ENCODE data around the gene RPL27A. TPM values are rescaled to one million over a fixed set of nuclear protein-coding genes. Genes with fewer than 3 reads are reported as not detected.
"Not testable (repeated sequence)": the region's sequence is repeated elsewhere in the genome, so short reads cannot be mapped to it uniquely, and the experiment has no call there.

RPL27A gene
- polyA plus RNA-seq, 3 donors: 1,605 to 4,083 (median 1,842) TPM

DNA sequence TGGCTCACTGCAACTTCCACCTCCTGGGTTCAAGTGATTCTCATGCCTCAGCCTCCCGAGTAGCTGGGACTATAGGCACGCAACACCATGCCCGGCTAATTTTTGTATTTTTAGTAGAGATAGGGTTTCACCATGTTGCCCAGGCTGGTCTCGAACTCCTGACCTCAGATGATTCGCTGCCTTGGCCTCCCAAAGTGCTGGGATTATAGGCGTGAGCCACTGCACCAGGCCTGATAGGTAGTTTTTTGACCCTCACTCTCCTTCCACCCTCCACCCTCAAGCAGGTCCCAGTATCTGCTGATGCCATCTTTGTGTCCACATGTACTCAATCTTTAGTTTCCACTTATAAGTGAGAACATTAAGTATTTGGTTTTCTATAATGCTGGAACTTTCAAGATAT is 12.5 kb upstream of the RPL27A start:
- not testable (repeated sequence) for H3K27ac ChIP-seq (ENCODE audit: low read depth, low read length)
- WGBS, 3 donors: 94 to 98% (median 95%) methylated on average over 6 of the region's 6 CpGs

DNA sequence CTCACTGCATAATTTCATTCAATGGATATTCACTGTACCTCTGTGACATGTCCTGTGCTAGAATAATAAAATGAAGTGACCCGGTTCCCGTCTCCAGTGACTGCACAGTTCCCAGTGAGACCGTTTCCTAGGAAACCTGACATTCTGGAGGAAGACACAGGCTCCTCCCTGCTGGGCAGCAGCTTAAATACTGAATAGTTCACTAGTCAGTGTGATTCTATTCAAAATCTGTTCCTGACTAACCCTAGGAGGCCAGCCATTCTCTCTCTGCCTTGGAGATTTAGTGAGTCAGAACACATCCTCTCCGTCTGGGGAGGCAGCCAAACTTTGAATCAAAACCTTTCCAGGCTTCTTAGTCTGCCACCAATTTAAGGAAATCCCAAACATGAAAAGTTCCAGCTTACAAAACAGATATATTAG is 11.4 kb upstream of the RPL27A start:
- no peak overlapping the region for H3K27ac ChIP-seq (ENCODE audit: low read depth, low read length)
- WGBS, 3 donors: 46 to 57% (median 50%) methylated on average over 4 of the region's 4 CpGs

DNA sequence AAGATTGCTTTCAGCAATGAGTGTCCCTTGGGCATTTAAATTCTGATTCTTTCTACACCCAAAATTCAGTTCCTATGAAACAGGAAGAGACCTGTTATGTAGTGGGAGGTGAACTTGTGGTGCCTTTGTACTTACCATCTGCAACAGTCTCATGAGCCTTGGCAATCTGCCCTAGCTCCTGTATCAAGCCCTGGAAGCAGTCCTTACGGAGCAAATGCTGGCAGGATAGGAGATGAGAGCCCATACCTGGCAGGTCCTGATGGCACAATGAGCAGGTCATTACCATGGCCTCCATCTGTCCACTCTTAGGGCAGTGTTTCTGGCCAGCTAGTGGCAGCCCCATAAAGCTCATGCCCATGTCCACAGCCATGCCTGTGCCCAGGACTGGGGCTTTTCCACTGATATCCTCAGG is 10.9 kb upstream of the RPL27A start:
- no peak overlapping the region for H3K27ac ChIP-seq (ENCODE audit: low read depth, low read length)
- WGBS, 3 donors: 0 to 50% (median 0%) methylated on average over 1 of the region's 1 CpG

DNA sequence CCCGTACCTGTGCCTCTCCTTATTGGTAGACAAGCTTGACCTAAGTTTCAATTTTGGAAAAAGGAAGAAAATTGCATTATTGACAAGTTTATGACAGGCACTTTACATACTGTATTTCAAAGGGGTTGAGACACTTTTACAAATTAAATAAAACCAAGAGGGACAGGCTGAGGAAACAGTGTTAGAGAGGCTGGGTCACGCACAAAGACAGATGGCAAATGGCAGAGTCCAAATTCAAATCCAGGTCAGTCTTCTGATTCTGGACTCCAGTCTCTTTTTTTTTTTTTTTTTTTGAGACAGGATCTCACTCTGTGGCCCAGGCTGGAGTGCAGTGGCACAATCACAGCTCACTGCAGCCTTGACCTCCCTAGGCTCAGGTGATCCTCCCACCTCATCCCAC is 10.2 kb upstream of the RPL27A start:
- 94 to 98% (median 96%) methylated on average over 2 of the region's 2 CpGs for WGBS, 3 donors
- H3K27ac ChIP-seq (ENCODE audit: low read depth, low read length): no peak overlapping the region

DNA sequence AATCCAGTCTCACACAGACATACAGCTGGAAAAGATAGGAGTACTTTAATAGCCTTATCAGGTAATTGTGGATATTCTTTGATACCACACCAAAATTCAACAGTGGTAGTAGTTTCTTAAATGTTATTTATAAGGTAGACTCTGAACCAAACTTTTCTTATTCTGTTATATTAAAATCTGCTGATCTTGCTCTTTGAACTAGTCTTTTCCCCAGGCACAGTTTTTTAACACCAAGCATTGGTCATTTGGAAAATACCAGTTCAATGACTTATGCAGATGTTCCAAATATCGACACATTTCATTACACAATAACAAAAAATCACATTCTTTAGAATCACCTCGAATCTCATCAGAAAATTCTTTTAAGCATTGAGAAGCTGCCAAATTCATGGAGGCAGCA is 7.7 kb upstream of the RPL27A start:
- 81 to 87% (median 83%) methylated on average over 2 of the region's 2 CpGs for WGBS, 3 donors
- no peak overlapping the region for H3K27ac ChIP-seq (ENCODE audit: low read depth, low read length)

DNA sequence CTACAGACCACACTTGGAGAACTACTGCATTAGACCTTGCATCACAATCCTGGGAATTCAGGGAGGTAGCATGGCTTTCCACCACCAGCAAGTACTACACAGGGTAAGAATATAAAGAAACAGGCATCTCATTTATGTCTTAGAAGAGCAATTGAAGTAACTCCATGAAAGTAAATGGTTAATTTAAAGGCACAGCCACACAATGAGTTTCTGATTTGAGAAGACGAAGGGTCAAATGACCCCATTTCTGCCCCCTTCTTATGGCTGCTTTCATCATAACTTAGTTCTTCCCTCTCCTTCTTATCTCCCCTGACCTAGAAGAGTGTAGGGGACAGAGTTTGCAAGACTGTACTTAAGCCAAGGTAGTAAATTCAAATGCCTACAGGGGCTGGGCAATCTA is 6.1 kb upstream of the RPL27A start:
- no peak overlapping the region for H3K27ac ChIP-seq (ENCODE audit: low read depth, low read length)
- 86 to 95% (median 91%) methylated on average over 1 of the region's 1 CpG for WGBS, 3 donors

DNA sequence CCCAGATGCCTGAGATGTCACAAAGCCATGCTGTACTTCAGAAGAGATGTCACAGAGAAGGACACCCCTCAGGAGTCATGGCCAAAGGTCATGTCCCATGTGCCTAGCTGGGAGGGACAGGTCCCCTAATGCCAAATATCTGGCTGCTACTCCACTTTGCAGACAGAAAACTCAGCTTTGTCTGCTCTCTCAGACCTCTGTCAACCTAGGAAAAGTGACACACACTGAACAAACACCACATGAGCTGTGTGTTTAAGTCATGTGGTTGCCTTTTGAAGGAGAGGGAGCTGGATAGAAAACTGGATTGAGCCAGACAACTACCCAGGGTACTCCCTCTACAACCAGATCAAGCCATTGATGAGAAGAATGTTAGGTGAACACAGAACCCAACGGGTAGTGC is 3.6 kb upstream of the RPL27A start:
- WGBS, 3 donors: 50 to 90% (median 86%) methylated on average over 1 of the region's 1 CpG
- no peak overlapping the region for H3K27ac ChIP-seq (ENCODE audit: low read depth, low read length)

DNA sequence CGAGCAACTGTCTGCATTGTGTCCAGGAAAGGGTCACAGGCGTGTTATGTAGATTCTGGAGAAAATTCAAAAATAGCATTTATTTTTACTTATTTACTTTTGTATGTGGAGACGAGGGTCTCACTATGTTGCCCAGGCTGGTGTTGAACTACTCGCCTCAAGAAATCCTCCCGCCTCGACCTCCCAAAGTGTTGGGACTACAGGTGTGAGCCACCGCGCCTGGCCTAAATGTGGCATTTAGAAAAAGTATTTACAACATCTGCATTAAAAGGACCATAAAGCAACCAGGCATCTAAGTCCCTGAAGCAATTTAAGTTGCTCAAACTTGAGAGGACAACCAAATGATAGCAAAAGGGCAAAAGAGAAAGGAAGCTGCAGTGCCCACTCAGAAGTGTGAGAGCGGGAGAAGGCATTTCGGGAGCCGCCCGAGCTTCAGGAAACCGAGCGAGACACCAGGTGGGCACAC is 722 bp upstream of the RPL27A start:
- 21 to 31% (median 26%) methylated on average over 14 of the region's 14 CpGs for WGBS, 3 donors
- H3K27ac ChIP-seq (ENCODE audit: low read depth, low read length): peak overlapping the region; percentile 62

DNA sequence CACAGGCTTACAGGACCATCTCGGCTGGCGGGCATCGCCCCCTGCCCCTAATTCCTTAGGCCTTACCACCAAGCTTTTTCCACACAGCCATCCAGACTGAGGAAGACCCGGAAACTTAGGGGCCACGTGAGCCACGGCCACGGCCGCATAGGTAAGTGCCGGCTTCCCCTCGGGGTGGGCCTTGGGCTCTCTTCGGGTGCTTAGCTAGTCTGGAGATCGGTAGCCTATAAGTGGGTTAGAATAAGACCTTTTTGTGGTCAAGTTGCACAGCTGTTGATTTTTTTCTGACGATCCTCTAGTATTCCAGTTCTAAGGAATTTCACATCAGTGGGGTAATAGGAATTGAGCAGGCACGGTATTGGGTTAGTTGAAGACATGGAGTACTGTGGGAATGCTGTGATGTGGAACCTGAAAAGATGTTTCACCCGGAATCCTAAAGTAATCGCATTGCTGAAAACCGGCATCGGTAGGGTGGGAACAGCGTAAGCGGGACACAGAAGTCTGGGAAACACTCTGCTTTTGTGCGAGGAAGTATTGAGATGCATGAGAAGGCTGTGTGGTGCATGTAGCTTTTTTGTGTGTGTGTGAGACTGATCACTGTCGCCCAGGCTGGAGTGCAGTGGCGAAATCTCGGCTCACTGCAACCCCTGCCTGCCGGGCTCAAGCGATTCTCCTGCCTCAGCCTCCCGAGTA is 669 bp downstream of the RPL27A start:
- 3% methylated on average over 27 of the region's 27 CpGs for WGBS, 3 donors
- H3K27ac ChIP-seq (ENCODE audit: low read depth, low read length): peak overlapping the region; percentile 86

DNA sequence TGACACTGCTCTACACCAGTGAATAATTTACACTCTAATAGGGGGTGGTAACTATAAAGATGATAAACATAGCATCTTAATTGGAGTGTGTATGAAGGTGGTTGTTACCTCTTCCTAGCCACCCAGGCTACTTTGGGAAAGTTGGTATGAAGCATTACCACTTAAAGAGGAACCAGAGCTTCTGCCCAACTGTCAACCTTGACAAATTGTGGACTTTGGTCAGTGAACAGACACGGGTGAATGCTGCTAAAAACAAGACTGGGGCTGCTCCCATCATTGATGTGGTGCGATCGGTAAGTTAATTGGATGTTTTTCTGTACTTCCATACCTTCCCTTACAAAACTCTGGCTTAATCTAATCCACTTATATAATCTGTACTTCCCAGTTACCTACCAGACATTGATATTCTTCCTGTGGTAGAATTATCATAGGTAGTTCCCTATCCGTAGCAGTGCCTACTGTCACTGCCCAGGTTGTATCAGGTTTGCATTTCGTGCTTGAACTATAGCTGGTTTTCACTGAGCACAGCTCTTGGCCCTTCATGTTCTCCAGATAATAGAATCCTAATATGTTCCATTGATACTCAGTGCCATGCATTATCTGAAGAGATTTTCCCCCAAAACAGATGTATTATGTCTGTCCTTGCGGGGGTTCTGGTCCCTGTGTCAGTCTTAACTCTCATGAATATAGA is 2.2 kb downstream of the RPL27A start:
- 74 to 77% (median 76%) methylated on average over 6 of the region's 6 CpGs for WGBS, 3 donors
- no peak overlapping the region for H3K27ac ChIP-seq (ENCODE audit: low read depth, low read length)

DNA sequence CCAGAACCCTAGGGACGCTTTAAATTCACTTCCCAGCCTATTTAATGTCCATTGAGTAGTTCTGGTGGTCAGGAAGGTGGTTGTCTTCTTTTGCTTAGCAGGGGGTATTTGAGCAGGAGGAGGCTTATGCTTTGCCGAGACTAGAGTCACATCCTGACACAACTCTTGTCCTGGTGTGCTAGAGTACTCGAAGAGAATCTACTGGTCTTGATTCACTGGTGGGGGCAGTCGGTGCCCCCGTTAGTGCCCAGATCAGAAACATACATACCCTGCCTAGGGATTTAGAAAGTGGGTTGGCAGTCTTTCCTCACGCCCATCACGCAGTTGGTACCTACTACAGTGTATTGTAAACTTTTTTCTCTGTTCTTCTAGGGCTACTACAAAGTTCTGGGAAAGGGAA is 2.7 kb downstream of the RPL27A start:
- 77 to 81% (median 80%) methylated on average over 7 of the region's 7 CpGs for WGBS, 3 donors
- no peak overlapping the region for H3K27ac ChIP-seq (ENCODE audit: low read depth, low read length)

DNA sequence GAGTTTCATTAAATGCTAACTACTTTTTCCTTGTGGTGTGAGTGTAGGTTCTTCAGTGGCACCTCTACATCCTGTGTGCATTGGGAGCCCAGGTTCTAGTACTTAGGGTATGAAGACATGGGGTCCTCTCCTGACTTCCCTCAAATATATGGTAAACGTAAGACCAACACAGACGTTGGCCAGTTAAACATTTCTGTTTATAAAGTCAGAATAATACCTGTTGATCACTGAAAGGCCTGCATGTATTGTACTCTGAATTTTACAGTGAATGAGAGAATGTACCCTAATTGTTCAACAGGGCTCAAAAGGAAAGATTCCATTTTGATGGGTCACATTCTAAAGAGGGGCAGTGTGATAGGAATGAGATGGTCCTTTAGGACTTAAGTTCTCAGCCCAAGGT is 3.2 kb downstream of the RPL27A start:
- no peak overlapping the region for H3K27ac ChIP-seq (ENCODE audit: low read depth, low read length)
- 68 to 74% (median 74%) methylated on average over 2 of the region's 2 CpGs for WGBS, 3 donors

DNA sequence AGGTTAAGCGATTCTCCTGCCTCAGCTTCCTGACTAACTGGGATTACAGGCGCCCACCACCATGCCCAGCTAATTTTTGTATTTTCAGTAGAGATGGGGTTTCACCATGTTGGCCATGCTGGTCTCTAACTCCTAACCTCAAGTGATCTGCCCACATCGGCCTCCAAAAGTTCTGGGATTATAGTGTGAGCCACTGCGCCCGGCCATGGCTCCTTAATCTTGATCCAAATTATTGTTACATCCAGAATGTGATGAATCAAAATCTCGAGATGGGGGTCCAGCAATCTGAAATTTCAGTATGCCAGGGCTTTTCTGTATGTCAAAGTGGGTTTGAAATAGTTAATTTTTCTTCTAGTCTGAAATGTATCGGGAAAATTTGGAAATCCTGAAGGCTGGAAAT is 3.7 kb downstream of the RPL27A start:
- WGBS, 3 donors: 85 to 90% (median 87%) methylated on average over 7 of the region's 7 CpGs
- no peak overlapping the region for H3K27ac ChIP-seq (ENCODE audit: low read depth, low read length)

DNA sequence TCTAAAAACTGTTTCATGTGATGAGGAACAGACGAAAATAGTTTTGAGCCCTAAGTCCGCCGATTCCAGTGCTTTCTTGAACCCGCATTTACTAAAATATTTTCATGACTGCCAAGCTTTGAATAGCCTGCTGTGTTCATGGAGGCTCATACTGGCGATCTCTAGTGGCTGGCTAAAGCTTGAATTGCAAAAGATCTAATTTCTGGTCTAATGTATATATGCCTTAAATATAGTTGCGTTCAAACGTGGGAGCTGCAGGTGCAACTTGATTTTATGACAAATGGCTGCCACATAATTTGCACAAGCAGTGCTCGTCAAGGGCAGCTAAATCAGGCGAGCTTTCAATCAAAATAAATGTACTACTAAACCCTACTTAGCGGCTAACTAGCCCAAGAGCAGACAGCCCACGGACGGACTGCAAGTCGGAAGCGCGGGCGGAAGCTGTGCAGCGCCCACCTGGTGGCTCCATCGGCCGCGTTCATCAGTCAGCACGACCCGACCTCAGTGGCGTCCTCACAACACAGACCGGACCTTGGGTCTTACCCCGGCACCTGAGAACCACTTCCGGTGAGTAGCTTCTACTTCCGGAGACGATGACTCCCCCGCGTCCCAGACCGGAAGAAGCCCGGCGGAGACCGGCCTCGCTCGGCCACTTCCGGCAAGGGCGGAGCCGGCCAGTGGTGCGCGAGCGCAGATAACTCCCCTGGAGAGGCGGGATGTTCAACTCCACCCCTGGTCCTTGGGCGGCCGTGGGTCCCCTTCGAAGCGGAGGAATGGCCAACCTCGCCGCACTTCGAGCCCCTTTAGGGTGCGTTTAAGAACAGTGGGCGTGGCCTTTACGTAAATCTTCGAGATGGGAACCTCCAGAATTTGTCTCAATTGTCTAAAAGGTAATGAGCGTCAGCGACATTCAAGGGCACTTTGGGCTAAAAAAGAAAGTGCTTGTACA is 6.1 kb downstream of the RPL27A start:
- WGBS, 3 donors: 1 to 3% (median 2%) methylated on average over 56 of the region's 56 CpGs
- no peak overlapping the region for H3K27ac ChIP-seq (ENCODE audit: low read depth, low read length)

DNA sequence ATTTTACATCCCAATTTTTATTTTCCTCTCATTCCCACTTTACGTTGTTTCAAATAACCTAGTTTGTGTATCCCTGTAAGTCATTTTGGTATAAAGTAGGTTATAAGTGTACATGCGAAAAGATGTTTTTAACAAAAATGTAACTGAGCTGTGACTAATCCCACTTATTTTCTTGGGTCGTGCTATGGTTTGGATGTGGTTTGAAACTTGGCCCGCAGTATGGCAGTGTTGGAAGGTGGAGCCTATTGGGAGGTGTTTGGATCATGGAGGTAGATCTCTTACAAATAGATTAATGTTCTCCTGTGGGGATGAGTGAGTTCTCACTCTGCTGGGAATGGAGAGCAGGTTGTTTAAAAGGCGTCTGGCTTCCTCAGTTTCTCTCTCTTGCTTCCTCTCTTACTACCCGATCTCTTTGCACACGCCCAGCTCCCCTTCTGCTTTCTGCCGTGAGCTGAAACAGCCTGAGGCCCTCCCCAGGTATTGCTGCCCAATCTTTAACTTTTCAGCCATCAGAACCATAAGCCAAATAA is 7.2 kb downstream of the RPL27A start:
- no peak overlapping the region for H3K27ac ChIP-seq (ENCODE audit: low read depth, low read length)
- WGBS, 3 donors: 83 to 90% (median 88%) methylated on average over 8 of the region's 8 CpGs

DNA sequence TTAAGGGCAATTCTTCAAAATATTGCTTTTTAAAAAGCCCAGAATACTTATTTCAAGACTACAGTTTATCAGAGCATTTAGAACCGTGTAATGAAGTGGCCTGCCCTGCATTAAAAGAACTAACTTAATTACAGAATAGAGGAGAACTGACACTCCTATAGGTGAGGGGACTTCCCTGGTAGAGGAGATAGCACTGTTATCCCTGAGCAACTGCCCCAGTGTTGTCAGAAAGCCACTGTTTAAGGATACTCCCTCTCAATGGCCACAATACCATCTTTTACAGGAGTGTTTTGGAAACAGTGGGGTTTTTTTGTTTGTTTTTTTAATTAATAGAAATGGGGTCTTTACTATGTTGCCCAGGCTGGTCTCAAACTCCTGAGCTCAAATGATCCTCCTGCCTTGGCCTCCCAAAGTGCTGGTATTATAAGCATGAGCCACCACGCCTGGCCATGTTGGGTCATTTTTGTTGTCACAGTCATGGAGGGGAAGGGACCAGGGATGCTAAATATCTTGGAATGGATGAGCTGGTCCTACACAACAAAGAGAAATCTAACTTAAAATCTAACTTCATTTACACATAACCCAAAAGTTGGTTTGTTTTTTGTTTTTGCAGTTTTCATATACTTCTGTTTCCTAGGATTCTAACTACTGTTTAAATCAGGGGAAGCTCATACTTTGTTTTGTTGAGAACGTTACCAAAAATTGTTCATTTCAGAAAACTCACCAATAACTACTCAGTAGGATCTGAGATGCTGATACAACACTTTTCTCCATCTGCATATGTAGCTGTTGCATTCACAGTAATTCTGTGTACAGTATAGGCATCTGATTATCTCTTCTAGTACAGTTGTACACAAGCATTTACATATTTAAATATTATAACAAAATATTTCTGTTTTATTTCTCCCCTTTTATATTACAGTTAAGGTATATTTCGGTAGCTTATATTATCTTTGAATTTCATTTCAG is 8.1 kb downstream of the RPL27A start:
- 86 to 89% (median 88%) methylated on average over 4 of the region's 4 CpGs for WGBS, 3 donors
- no peak overlapping the region for H3K27ac ChIP-seq (ENCODE audit: low read depth, low read length)

DNA sequence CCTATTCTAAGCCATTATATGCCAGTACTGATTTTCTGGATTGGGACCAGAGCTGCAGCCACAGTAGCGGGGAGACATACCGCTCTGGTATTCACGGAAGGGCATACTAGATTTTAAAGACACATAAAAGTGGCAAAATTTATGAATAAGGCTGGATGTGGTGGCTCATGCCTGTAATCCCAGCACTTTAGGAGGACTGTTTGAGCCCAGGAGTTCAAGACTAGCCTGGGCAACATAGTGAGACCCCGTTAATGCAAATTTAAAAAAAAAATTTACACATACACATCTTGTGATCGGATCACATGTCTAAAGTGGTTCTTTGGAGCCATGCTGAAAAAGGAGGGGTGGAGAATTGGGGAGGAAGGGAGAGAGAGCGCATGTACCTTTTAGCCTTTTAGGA is 9.0 kb downstream of the RPL27A start:
- no peak overlapping the region for H3K27ac ChIP-seq (ENCODE audit: low read depth, low read length)
- WGBS, 3 donors: 87 to 94% (median 93%) methylated on average over 6 of the region's 6 CpGs

DNA sequence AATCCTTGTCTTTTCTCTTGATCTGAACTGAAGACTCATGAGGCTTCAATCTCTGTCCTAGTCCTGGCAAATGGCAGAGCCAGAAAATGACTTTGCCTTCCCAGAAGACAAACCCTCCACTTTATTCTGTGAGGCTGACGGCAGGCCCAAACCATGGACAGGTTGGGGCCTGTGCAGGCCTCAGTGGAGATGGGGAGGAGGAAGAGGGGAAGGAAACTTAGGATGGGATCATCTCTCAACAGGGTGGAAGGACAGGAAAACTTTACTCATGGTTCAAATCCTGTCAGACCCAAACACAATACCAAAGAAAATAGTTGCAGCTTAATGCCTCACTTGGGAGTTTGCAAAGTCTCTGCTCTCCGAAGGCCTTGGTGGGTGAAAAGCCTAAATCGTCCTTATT is 9.8 kb downstream of the RPL27A start:
- no peak overlapping the region for H3K27ac ChIP-seq (ENCODE audit: low read depth, low read length)
- 57 to 68% (median 59%) methylated on average over 3 of the region's 3 CpGs for WGBS, 3 donors
